A673 (cell line): ENCODE measurements around the gene TTC7B. TPM values are rescaled to one million over a fixed set of nuclear protein-coding genes. Genes with fewer than 3 reads are reported as not detected.

Experiments
- BruUV-seq: library from RNA; stranded (reverse); fragments of 400-500 nt; replicated peaks from 2 replicates; lab custom pipeline; 2021; lab: Mats Ljungman, UMichigan
- CTCF ChIA-PET: fragments of 300-600 bp; sonication (Branson Sonifier 250); formaldehyde crosslinking; loops from one replicate; lab custom pipeline; 2022; ENCODE audit warnings: antibody characterized with exemption; lab: Charles Lee
- POLR2A ChIA-PET: fragments of 300-600 bp; sonication (Branson Sonifier 250); formaldehyde crosslinking; loops from one replicate; lab custom pipeline; 2022; ENCODE audit warnings: antibody characterized with exemption; ENCODE audit not compliant: low non-redundant PET; lab: Charles Lee
- DNase-seq: peaks from one replicate; pipeline ENCODE4 v3.0.0-alpha.2; 2015; ENCODE audit warnings: low spot score
- H3K27ac ChIP-seq: fragments of 200-600 bp; sonication (generic); 2 replicates; pipeline ENCODE4 v1.5.1; 2016; ENCODE audit warnings: mixed run types, low read depth, mild to moderate bottlenecking, mixed read lengths, antibody characterized with exemption, low read length; ENCODE audit not compliant: poor library complexity, severe bottlenecking
- H3K27me3 ChIP-seq: fragments of 200-600 bp; sonication (generic); replicated peaks from 2 replicates; pipeline ENCODE4 v1.6.1; 2017; ENCODE audit warnings: mixed run types, low read depth, mild to moderate bottlenecking, mixed read lengths, antibody characterized with exemption, low read length; ENCODE audit not compliant: insufficient read depth, poor library complexity
- H3K36me3 ChIP-seq: fragments of 200-600 bp; sonication (generic); 2 replicates; pipeline ENCODE4 v1.6.1; 2016; ENCODE audit warnings: mixed run types, mild to moderate bottlenecking, mixed read lengths, antibody characterized with exemption, low read length; ENCODE audit not compliant: insufficient read depth, poor library complexity, severe bottlenecking
- H3K4me1 ChIP-seq: fragments of 200-600 bp; sonication (generic); 2 replicates; pipeline ENCODE4 v1.6.1; 2017; ENCODE audit warnings: mixed run types, mild to moderate bottlenecking, mixed read lengths, antibody characterized with exemption, low read length; ENCODE audit not compliant: insufficient read depth, poor library complexity, severe bottlenecking
- H3K4me3 ChIP-seq: fragments of 200-600 bp; sonication (generic); 2 replicates; pipeline ENCODE4 v1.5.1; 2016; ENCODE audit warnings: low read depth, mixed run types, mild to moderate bottlenecking, mixed read lengths, low read length; ENCODE audit not compliant: poor library complexity, severe bottlenecking
- H3K9me3 ChIP-seq: fragments of 200-600 bp; sonication (generic); 2 replicates; pipeline ENCODE4 v1.6.1; 2016; ENCODE audit warnings: mixed run types, low read depth, mild to moderate bottlenecking, mixed read lengths, antibody characterized with exemption, low read length; ENCODE audit not compliant: poor library complexity, severe bottlenecking
- CTCF ChIP-seq: fragments of 300-800, 200-600 bp; sonication (generic); conservative IDR thresholded peaks from 2 replicates; pipeline ENCODE4 v1.5.1; 2017; ENCODE audit warnings: low read depth, mild to moderate bottlenecking, antibody characterized with exemption, low read length, moderate library complexity, mixed read lengths
- EZH2 ChIP-seq: fragments of 200-600 bp; sonication (generic); IDR thresholded peaks from 2 replicates; pipeline ENCODE4 v1.6.1; 2017; ENCODE audit warnings: borderline replicate concordance, low read depth, mild to moderate bottlenecking, mixed read lengths, antibody characterized with exemption, low read length; ENCODE audit not compliant: poor library complexity, severe bottlenecking
- intact Hi-C: fragments of 100-400 bp; cut with micrococcal nuclease; formaldehyde crosslinking; loops from one replicate; pipeline ENCODE4 v1.10.0; 2022; ENCODE audit not compliant: unreplicated experiment
- total RNA-seq: library from RNA; stranded (reverse); gene quantifications from 2 replicates; pipeline ENCODE4 v1.2.3, GENCODE V29; 2021

Gene TTC7B
- total RNA-seq, 1 experiment from 2014 or later = 39.2 TPM

- DNase-seq = no peak
- CTCF ChIA-PET = no interaction called here
- no peaks in the 10 kb centered on the region for H3K27me3 ChIP-seq
- H3K4me1 ChIP-seq = peaks cover 6% of the 10 kb centered on the region
- no TSS peak for BruUV-seq
- H3K27ac ChIP-seq = no peak overlapping the region
- POLR2A ChIA-PET = no interaction called here
- H3K4me3 ChIP-seq = no peak overlapping the region
- no peaks in the 10 kb centered on the region for H3K9me3 ChIP-seq
- no peak for TF ChIP-seq EZH2
- TF ChIP-seq CTCF = no peak
- H3K36me3 ChIP-seq = no peaks in the 10 kb centered on the region
- intact Hi-C loops = no loop called here
Observed at GRCh38 chr14:90739318-90740068, 76.7 kb downstream of the TTC7B start.

GRCh38 chr14:90733139-90733808 lies 83.0 kb downstream of the TTC7B start:
- BruUV-seq = no TSS peak
- ChIA-PET CTCF (no interaction called here), POLR2A (no interaction called here)
- H3K4me3 ChIP-seq = no peak overlapping the region
- no peak for DNase-seq
- H3K9me3 ChIP-seq = no peaks in the 10 kb centered on the region
- TF ChIP-seq EZH2 (no peak), CTCF (no peak)
- H3K4me1 ChIP-seq = no peaks in the 10 kb centered on the region
- H3K27ac ChIP-seq = no peak overlapping the region
- H3K27me3 ChIP-seq = no peaks in the 10 kb centered on the region
- intact Hi-C loops = no loop called here
- H3K36me3 ChIP-seq = no peaks in the 10 kb centered on the region

- ChIA-PET CTCF (no interaction called here), POLR2A (no interaction called here)
- DNase-seq = no peak
- TF ChIP-seq EZH2 (no peak), CTCF (no peak)
- no TSS peak for BruUV-seq
- intact Hi-C loops = no loop called here
- Histone ChIP-seq H3K36me3 (no peaks in the 10 kb centered on the region), H3K27me3 (no peaks in the 10 kb centered on the region), H3K9me3 (no peaks in the 10 kb centered on the region), H3K4me3 (no peak overlapping the region), H3K4me1 (no peaks in the 10 kb centered on the region), H3K27ac (no peak overlapping the region)
Observed at GRCh38 chr14:90732718-90733117, 83.5 kb downstream of the TTC7B start.
